ENCODE measurements around the gene MRPS5.
A peak's percentile ranks its signal among the peaks of the same experiment; 100 is the strongest.

Gene MRPS5

GRCh38 chr2:95121407-95122196 lies at the start of gene MRPS5:
MRPS5 (minus strand) TSS chr2:95121808; CDS start chr2:95121791, 17 bp downstream.
- TF ChIP-seq, protein P1, sequence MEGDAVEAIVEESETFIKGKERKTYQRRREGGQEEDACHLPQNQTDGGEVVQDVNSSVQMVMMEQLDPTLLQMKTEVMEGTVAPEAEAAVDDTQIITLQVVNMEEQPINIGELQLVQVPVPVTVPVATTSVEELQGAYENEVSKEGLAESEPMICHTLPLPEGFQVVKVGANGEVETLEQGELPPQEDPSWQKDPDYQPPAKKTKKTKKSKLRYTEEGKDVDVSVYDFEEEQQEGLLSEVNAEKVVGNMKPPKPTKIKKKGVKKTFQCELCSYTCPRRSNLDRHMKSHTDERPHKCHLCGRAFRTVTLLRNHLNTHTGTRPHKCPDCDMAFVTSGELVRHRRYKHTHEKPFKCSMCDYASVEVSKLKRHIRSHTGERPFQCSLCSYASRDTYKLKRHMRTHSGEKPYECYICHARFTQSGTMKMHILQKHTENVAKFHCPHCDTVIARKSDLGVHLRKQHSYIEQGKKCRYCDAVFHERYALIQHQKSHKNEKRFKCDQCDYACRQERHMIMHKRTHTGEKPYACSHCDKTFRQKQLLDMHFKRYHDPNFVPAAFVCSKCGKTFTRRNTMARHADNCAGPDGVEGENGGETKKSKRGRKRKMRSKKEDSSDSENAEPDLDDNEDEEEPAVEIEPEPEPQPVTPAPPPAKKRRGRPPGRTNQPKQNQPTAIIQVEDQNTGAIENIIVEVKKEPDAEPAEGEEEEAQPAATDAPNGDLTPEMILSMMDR (conservative IDR thresholded peaks at IDR 0.05; ENCODE audit: control insufficient read depth, insufficient read depth, low read depth, low read length): no peak
- H3K4me3 ChIP-seq (ENCODE audit: control insufficient read depth, low read depth, low read length): peak within 1 kb of the TSS; percentile 98
- peak; percentile 48 for DNase-seq (ENCODE audit: low read depth)

- peak overlapping the region; percentile 97 for H3K4me3 ChIP-seq (ENCODE audit: control insufficient read depth, low read depth, low read length)
- DNase-seq (ENCODE audit: low read depth): no peak
- TF ChIP-seq, protein P1 (conservative IDR thresholded peaks at IDR 0.05; ENCODE audit: control insufficient read depth, insufficient read depth, low read depth, low read length): no peak
Observed at GRCh38 chr2:95166065-95166763, 44.6 kb upstream of the MRPS5 start.

DNA sequence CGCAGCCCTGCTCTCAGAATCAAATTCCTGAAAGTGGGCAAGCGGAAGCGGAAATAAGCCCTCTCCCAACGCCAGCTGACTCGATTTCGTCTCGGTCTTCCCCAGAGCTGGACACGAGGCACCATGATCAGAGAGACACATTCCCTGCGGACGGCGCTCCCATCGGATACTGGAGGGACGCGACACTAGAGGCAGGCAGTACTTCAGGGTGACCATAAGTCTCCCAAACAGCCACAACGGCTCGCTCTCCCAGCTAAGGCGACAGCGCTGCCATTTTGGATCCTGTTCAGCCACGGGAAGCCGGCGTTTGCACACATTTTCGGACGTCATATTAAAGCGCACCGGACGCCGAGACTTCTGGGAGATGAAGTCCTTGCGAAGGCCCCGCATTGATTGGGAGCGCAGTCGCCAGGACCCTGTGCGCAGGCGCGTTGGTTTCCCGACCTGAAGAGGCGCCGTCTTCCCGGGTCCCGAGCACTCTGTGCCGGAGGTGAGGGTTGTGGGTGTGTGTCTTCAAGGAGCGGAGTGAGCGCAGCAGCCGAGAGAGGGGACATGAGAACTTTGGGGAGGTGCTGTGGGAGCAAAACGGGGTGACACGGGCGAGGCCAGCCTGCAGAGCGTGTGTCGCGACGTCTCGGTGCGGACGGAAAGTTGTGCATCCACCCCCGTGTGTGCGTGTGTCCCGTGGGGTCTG lies 43.9 kb upstream of the MRPS5 start, which contains the start of gene ZNF2:
TSS of gene ZNF2 (plus strand) at position 439 of the 694 bp plus-strand sequence. CDS start 10,418 bp downstream, outside the sequence.
- peak; percentile 97 for DNase-seq (ENCODE audit: low read depth)
- H3K4me3 ChIP-seq (ENCODE audit: control insufficient read depth, low read depth, low read length): peak within 1 kb of the TSS; percentile 97
- TF ChIP-seq, protein P1 (conservative IDR thresholded peaks at IDR 0.05; ENCODE audit: control insufficient read depth, insufficient read depth, low read depth, low read length): peak; percentile 3

DNA sequence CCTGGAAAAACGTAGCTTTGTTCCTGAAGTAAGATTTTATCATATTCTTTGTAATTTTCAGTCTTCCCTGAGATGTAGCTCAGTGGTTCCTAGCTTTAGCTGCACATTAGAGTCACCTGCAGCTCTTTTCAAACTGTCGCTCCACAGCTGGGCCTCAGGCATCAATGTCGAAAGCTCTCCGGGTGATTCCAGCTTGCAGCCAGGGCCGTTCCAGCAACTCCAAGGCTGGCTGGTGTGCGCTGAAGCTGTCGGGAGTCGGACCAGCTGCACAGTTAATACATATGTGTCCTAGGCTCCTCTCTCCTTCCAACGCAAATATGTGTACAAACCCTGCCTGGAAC lies 43.4 kb upstream of the MRPS5 start:
- TF ChIP-seq, protein P1 (conservative IDR thresholded peaks at IDR 0.05; ENCODE audit: control insufficient read depth, insufficient read depth, low read depth, low read length): no peak
- no peak for DNase-seq (ENCODE audit: low read depth)
- peak overlapping the region; percentile 97 for H3K4me3 ChIP-seq (ENCODE audit: control insufficient read depth, low read depth, low read length)

DNA sequence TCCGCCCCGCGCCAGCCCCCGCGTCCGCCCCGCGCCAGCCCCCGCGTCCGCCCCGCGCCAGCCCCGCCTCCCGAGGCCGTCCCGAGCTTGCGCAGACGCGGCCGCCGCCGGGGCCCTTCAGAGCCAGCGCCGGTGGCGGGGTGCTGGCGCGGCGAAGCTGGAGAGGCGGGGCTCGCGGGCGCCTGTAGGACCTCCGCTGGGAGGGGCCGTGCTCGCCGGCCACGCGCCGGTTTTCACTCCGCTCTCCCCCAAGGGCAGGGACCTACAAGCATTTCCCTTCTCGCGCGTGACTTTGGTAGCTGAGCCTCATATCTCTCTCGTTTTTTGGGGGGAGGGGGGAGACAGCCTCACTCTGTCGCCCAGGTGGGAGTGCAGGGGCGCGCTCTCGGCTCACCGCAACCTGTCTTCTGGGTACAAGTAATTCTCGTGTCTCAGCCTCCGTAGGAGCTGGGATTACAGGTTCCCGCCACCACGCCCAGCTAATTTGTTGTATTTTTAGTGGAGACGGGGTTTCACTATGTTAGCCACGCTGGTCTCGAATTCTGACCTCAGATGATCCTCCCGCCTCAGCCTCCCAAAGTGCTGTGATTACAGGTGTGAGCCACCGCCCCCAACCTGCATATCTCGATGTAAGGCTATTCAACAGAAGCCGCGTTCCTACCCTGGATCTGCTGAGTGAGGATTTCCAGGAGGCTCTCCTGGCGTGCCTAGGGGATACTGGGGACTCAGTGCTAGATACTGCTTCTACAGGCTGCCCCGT lies 38.3 kb upstream of the MRPS5 start, which contains the start of gene ZNF514:
TSS of gene ZNF514 (minus strand) at position 159 of the 760 bp plus-strand sequence. CDS start 6,595 bp downstream, outside the sequence.
- DNase-seq (ENCODE audit: low read depth): peak; percentile 52
- peak within 1 kb of the TSS; percentile 70 for H3K4me3 ChIP-seq (ENCODE audit: control insufficient read depth, low read depth, low read length)
- TF ChIP-seq, protein P1 (conservative IDR thresholded peaks at IDR 0.05; ENCODE audit: control insufficient read depth, insufficient read depth, low read depth, low read length): no peak

Data from fibroblast of mammary gland (primary cell).